ENCODE measurements around the gene HOXA3. TPM values are rescaled to one million over a fixed set of nuclear protein-coding genes. Genes with fewer than 3 reads are reported as not detected.

The HOXA3 gene
- total RNA-seq, 1 donor from 2014 or later: 14.4 TPM

GRCh38 chr7:27173956-27174873, 21.8 kb upstream of the HOXA3 start, which contains the start of gene HOXA10:
HOXA10 (minus strand) TSS chr7:27174320; CDS start chr7:27174306, 14 bp downstream.
- Histone ChIP-seq H3K36me3 (no peaks in the 10 kb centered on the region), H3K27ac (peak within 1 kb of the TSS in 1 of 2 donors; percentile 37), H3K4me3 (peak within 1 kb of the TSS; percentile 55 to 71), H3K4me1 (peaks cover 0 to 19% of the 10 kb centered on the region in 2 donors), H3K9me3 (no peaks in the 10 kb centered on the region), H3K27me3 (peaks cover 54% of the 10 kb centered on the region)
- TF ChIP-seq, protein P1, sequence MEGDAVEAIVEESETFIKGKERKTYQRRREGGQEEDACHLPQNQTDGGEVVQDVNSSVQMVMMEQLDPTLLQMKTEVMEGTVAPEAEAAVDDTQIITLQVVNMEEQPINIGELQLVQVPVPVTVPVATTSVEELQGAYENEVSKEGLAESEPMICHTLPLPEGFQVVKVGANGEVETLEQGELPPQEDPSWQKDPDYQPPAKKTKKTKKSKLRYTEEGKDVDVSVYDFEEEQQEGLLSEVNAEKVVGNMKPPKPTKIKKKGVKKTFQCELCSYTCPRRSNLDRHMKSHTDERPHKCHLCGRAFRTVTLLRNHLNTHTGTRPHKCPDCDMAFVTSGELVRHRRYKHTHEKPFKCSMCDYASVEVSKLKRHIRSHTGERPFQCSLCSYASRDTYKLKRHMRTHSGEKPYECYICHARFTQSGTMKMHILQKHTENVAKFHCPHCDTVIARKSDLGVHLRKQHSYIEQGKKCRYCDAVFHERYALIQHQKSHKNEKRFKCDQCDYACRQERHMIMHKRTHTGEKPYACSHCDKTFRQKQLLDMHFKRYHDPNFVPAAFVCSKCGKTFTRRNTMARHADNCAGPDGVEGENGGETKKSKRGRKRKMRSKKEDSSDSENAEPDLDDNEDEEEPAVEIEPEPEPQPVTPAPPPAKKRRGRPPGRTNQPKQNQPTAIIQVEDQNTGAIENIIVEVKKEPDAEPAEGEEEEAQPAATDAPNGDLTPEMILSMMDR (IDR thresholded peaks at IDR 0.05): no peak
- DNase-seq (ENCODE audit: low spot score in 2 of 2): peak in 1 of 2 donors; percentile 62
- intact Hi-C loops (cut with DNase I): no loop called here

- Histone ChIP-seq H3K4me1 (peaks cover 0 to 19% of the 10 kb centered on the region in 2 donors), H3K36me3 (no peaks in the 10 kb centered on the region), H3K27me3 (peaks cover 59% of the 10 kb centered on the region), H3K4me3 (peak overlapping the region; percentile 55 to 71), H3K27ac (peak overlapping the region in 1 of 2 donors; percentile 37), H3K9me3 (no peaks in the 10 kb centered on the region)
- TF ChIP-seq, protein P1 (IDR thresholded peaks at IDR 0.05): no peak
- DNase-seq (ENCODE audit: low spot score in 2 of 2): peak in 1 of 2 donors; percentile 65
- intact Hi-C loops (cut with DNase I): no loop called here
These were observed 21.1 kb upstream of the HOXA3 start for GRCh38 chr7:27173511-27173955.

DNA sequence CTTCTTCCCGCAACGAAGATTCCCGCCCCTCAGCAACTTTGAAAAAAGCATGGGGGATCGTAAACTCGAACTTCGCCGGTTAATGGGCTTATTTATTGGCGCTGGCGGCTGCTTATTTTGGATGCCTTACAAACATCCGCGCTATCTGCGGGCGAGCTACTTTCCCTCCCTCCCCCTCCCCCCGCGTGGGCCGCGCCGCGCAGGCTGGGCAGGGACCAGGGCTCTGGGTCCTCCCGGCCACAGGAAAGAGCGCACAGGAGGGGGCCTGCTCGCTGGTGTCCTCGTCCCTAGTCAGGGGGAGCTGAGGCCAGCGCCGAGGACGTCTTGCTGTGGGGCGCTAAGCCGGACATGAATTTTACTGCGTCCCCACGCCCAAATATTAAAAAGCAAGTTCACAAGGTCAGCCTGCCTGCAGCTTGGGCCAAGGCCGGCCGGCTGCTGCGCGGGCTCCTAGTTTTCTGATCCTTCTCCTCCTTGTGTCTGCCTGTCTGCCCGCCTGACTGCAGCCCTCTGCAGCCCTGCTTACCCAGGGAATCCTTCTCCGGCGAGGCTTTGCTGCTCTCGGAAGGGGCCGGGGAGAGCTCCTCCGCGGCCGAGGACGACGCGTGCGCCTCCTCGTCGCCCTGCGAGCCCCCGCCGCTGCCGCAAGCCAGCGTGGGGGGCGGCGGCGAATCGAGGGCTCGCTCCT, 20.6 kb upstream of the HOXA3 start:
- peak overlapping the region in 1 of 2 donors; percentile 37 for H3K27ac ChIP-seq
- H3K4me1 ChIP-seq: peaks cover 0 to 19% of the 10 kb centered on the region in 2 donors
- no peaks in the 10 kb centered on the region for H3K9me3 ChIP-seq
- no peaks in the 10 kb centered on the region for H3K36me3 ChIP-seq
- intact Hi-C loops (cut with DNase I): no loop called here
- TF ChIP-seq, protein P1 (IDR thresholded peaks at IDR 0.05): no peak
- H3K4me3 ChIP-seq: peak overlapping the region; percentile 55 to 71
- peaks cover 64% of the 10 kb centered on the region for H3K27me3 ChIP-seq
- peak in 1 of 2 donors; percentile 65 for DNase-seq (ENCODE audit: low spot score in 2 of 2)

GRCh38 chr7:27172315-27172774, 20.0 kb upstream of the HOXA3 start:
- peak in 1 of 2 donors; percentile 58 for DNase-seq (ENCODE audit: low spot score in 2 of 2)
- Histone ChIP-seq H3K4me3 (peak overlapping the region in 1 of 2 donors; percentile 71), H3K4me1 (peaks cover 0 to 19% of the 10 kb centered on the region in 2 donors), H3K27me3 (peaks cover 64% of the 10 kb centered on the region), H3K9me3 (no peaks in the 10 kb centered on the region), H3K36me3 (no peaks in the 10 kb centered on the region), H3K27ac (no peak overlapping the region)
- intact Hi-C loops (cut with DNase I): no loop called here
- TF ChIP-seq, protein P1 (IDR thresholded peaks at IDR 0.05): no peak

DNA sequence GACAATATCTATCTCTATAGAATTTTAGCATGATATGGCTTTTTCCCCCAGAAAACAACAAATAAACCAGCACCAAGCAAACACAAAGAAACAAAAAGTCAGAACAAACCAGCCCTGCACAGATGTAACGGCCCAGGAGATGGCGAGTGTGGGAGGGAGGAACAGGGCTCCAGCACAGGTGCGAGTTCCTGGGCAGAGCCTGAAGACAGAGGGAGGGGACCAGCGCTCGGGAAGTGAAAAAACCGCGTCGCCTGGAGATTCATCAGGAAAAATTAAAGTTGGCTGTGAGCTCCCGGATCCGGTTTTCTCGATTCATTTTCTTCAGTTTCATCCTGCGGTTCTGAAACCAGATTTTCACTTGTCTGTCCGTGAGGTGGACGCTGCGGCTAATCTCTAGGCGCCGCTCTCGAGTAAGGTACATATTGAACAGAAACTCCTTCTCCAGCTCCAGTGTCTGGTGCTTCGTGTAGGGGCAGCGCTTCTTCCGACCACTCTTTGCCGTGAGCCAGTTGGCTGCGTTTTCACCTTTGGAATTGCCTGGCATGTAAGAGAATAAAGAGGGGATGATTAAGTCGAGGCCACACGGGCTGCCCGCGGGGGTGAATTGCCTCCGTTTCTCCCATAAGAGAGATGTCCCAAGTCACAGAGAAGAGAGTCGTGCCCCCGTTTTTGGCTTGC, 19.4 kb upstream of the HOXA3 start:
- Histone ChIP-seq H3K9me3 (no peaks in the 10 kb centered on the region), H3K27ac (no peak overlapping the region), H3K36me3 (no peaks in the 10 kb centered on the region), H3K4me1 (peaks cover 0 to 19% of the 10 kb centered on the region in 2 donors), H3K27me3 (peaks cover 70% of the 10 kb centered on the region), H3K4me3 (no peak overlapping the region)
- intact Hi-C loops (cut with DNase I): no loop called here
- DNase-seq (ENCODE audit: low spot score in 2 of 2): peak in 1 of 2 donors; percentile 50
- TF ChIP-seq, protein P1 (IDR thresholded peaks at IDR 0.05): no peak

Data from ascending aorta (tissue), 2 donors.